Stomach (tissue), 4 donors: ENCODE results near the gene CCDC78.

Experiments
- POLR2A ChIP-seq, 4 donors: fragments of 450-650 bp; IDR thresholded peaks; one replicate each; pipeline ENCODE4 v1.6.1; 2016; ENCODE audit warnings: antibody characterized with exemption in 4 of 4, control low read depth in 2 of 4, mild to moderate bottlenecking in 1 of 4, moderate library complexity in 1 of 4
- POLR2AphosphoS5 ChIP-seq, 3 donors: sonication (generic); formaldehyde crosslinking; IDR thresholded peaks; one replicate each; pipeline ENCODE4 v1.6.1; 2016; ENCODE audit warnings: antibody characterized with exemption in 3 of 3
- TF ChIP-seq, protein P1 (sequence below), 7 experiments: fragments of 450-650 bp in 4 of 7; fragments of 200-600 bp in 3 of 7; sonication (generic) in 3 of 7; IDR thresholded peaks; one replicate each; pipeline ENCODE4 v1.5.1; 2016 to 2019; ENCODE audit warnings: antibody characterized with exemption in 7 of 7, control low read depth in 2 of 7, mild to moderate bottlenecking in 1 of 7

DNA sequence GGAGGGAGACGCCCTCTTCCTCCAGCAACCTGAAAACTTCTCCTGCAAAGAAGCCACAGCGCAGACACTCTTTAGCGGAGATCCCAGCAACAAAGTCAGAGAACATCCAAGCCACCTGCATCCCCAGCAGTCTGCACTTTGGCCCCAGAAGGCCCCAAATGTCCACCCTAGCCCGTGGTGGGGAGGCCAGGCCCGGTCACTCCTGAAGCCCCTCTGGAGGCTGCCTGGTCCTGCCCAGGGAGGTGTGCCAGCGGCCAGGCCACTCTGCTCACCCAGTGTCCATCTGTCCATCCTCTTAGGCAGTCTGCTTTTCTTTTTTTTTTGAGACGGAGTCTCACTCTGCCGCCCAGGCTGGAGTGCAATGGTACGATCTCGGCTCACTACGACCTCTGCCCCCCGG lies 6.1 kb upstream of the CCDC78 start:
- TF ChIP-seq POLR2AphosphoS5 (IDR thresholded peaks at IDR 0.05) (no peak), POLR2A (IDR thresholded peaks at IDR 0.05) (no peak)
- TF ChIP-seq, protein P1, sequence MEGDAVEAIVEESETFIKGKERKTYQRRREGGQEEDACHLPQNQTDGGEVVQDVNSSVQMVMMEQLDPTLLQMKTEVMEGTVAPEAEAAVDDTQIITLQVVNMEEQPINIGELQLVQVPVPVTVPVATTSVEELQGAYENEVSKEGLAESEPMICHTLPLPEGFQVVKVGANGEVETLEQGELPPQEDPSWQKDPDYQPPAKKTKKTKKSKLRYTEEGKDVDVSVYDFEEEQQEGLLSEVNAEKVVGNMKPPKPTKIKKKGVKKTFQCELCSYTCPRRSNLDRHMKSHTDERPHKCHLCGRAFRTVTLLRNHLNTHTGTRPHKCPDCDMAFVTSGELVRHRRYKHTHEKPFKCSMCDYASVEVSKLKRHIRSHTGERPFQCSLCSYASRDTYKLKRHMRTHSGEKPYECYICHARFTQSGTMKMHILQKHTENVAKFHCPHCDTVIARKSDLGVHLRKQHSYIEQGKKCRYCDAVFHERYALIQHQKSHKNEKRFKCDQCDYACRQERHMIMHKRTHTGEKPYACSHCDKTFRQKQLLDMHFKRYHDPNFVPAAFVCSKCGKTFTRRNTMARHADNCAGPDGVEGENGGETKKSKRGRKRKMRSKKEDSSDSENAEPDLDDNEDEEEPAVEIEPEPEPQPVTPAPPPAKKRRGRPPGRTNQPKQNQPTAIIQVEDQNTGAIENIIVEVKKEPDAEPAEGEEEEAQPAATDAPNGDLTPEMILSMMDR (IDR thresholded peaks at IDR 0.05), result no peak
